ENCODE measurements around the gene UBR4.

The UBR4 gene

GRCh38 chr1:19121192-19121591, 88.9 kb downstream of the UBR4 start:
- Histone ChIP-seq H3K56ac (ENCODE audit: low read length) (no peak overlapping the region), H3K79me2 (ENCODE audit: control insufficient read depth, insufficient read depth, low read length) (no peaks in the 10 kb centered on the region), H3K79me1 (ENCODE audit: low read length) (no peaks in the 10 kb centered on the region), H3K18ac (ENCODE audit: low read length) (no peak overlapping the region), H3K27me3 (ENCODE audit: insufficient read depth, low read length, poor library complexity) (no peaks in the 10 kb centered on the region), H3K4ac (ENCODE audit: low read depth, low read length) (no peak overlapping the region), H2AK5ac (ENCODE audit: low read length) (no peak overlapping the region), H3K4me3 (ENCODE audit: low read length) (no peak overlapping the region), H2BK5ac (ENCODE audit: low read length) (no peak overlapping the region), H2BK15ac (replicated peaks; ENCODE audit: low read depth) (no peak overlapping the region), H3K27ac (ENCODE audit: low read depth, low read length) (no peak overlapping the region), H3K4me2 (ENCODE audit: low read length) (no peak overlapping the region), H3K23ac (ENCODE audit: low read length) (no peak overlapping the region), H3K4me1 (ENCODE audit: control insufficient read depth, low read depth, low read length) (no peaks in the 10 kb centered on the region), H3K9ac (ENCODE audit: low read length) (no peak overlapping the region), H2BK120ac (ENCODE audit: low read depth, low read length) (no peak overlapping the region), H3K36me3 (ENCODE audit: control insufficient read depth, insufficient read depth, low read length) (peaks cover 63% of the 10 kb centered on the region), H4K5ac (ENCODE audit: low read length) (no peak overlapping the region), H4K8ac (ENCODE audit: low read depth, low read length) (no peak overlapping the region)
- no peak for DNase-seq
- no CpG with 5 or more reads among the region's 7 CpGs for WGBS (ENCODE audit: extremely low coverage, insufficient coverage, low lambda C conversion rate)

- H4K5ac ChIP-seq (ENCODE audit: low read length) = no peak overlapping the region
- DNase-seq = no peak
- H2BK15ac ChIP-seq (replicated peaks; ENCODE audit: low read depth) = no peak overlapping the region
- no peak overlapping the region for H2AK5ac ChIP-seq (ENCODE audit: low read length)
- no peak overlapping the region for H2BK5ac ChIP-seq (ENCODE audit: low read length)
- H3K23ac ChIP-seq (ENCODE audit: low read length) = no peak overlapping the region
- H3K9ac ChIP-seq (ENCODE audit: low read length) = no peak overlapping the region
- H3K4me2 ChIP-seq (ENCODE audit: low read length) = no peak overlapping the region
- no peaks in the 10 kb centered on the region for H3K79me1 ChIP-seq (ENCODE audit: low read length)
- no peaks in the 10 kb centered on the region for H3K27me3 ChIP-seq (ENCODE audit: insufficient read depth, low read length, poor library complexity)
- no peaks in the 10 kb centered on the region for H3K79me2 ChIP-seq (ENCODE audit: control insufficient read depth, insufficient read depth, low read length)
- H3K56ac ChIP-seq (ENCODE audit: low read length) = no peak overlapping the region
- no peaks in the 10 kb centered on the region for H3K4me1 ChIP-seq (ENCODE audit: control insufficient read depth, low read depth, low read length)
- H3K4ac ChIP-seq (ENCODE audit: low read depth, low read length) = no peak overlapping the region
- WGBS (ENCODE audit: extremely low coverage, insufficient coverage, low lambda C conversion rate) = no CpG with 5 or more reads among the region's 7 CpGs
- no peak overlapping the region for H4K8ac ChIP-seq (ENCODE audit: low read depth, low read length)
- no peak overlapping the region for H3K18ac ChIP-seq (ENCODE audit: low read length)
- no peak overlapping the region for H2BK120ac ChIP-seq (ENCODE audit: low read depth, low read length)
- no peak overlapping the region for H3K27ac ChIP-seq (ENCODE audit: low read depth, low read length)
- H3K36me3 ChIP-seq (ENCODE audit: control insufficient read depth, insufficient read depth, low read length) = peaks cover 56% of the 10 kb centered on the region
- H3K4me3 ChIP-seq (ENCODE audit: low read length) = no peak overlapping the region
Observed at GRCh38 chr1:19120070-19120469, 90.0 kb downstream of the UBR4 start.

- Histone ChIP-seq H3K4me2 (ENCODE audit: low read length) (no peak overlapping the region), H2AK5ac (ENCODE audit: low read length) (no peak overlapping the region), H3K27me3 (ENCODE audit: insufficient read depth, low read length, poor library complexity) (no peaks in the 10 kb centered on the region), H2BK120ac (ENCODE audit: low read depth, low read length) (no peak overlapping the region), H3K18ac (ENCODE audit: low read length) (no peak overlapping the region), H3K23ac (ENCODE audit: low read length) (no peak overlapping the region), H3K4me1 (ENCODE audit: control insufficient read depth, low read depth, low read length) (no peaks in the 10 kb centered on the region), H2BK5ac (ENCODE audit: low read length) (no peak overlapping the region), H3K4ac (ENCODE audit: low read depth, low read length) (no peak overlapping the region), H3K27ac (ENCODE audit: low read depth, low read length) (no peak overlapping the region), H3K79me2 (ENCODE audit: control insufficient read depth, insufficient read depth, low read length) (no peaks in the 10 kb centered on the region), H2BK15ac (replicated peaks; ENCODE audit: low read depth) (no peak overlapping the region), H3K9ac (ENCODE audit: low read length) (no peak overlapping the region), H3K56ac (ENCODE audit: low read length) (no peak overlapping the region), H4K8ac (ENCODE audit: low read depth, low read length) (no peak overlapping the region), H3K36me3 (ENCODE audit: control insufficient read depth, insufficient read depth, low read length) (peaks cover 49% of the 10 kb centered on the region), H3K4me3 (ENCODE audit: low read length) (no peak overlapping the region), H4K5ac (ENCODE audit: low read length) (no peak overlapping the region), H3K79me1 (ENCODE audit: low read length) (no peaks in the 10 kb centered on the region)
- no peak for DNase-seq
- WGBS (ENCODE audit: extremely low coverage, insufficient coverage, low lambda C conversion rate) = no CpG with 5 or more reads among the region's 6 CpGs
Observed at GRCh38 chr1:19115082-19115808, 94.8 kb downstream of the UBR4 start.

GRCh38 chr1:19113697-19114092, 96.4 kb downstream of the UBR4 start:
- H3K27ac ChIP-seq (ENCODE audit: low read depth, low read length) = no peak overlapping the region
- peak; percentile 86 for DNase-seq
- no peak overlapping the region for H3K23ac ChIP-seq (ENCODE audit: low read length)
- no peak overlapping the region for H2BK5ac ChIP-seq (ENCODE audit: low read length)
- H4K5ac ChIP-seq (ENCODE audit: low read length) = no peak overlapping the region
- H3K4me3 ChIP-seq (ENCODE audit: low read length) = no peak overlapping the region
- H2AK5ac ChIP-seq (ENCODE audit: low read length) = no peak overlapping the region
- H3K79me1 ChIP-seq (ENCODE audit: low read length) = no peaks in the 10 kb centered on the region
- no peaks in the 10 kb centered on the region for H3K27me3 ChIP-seq (ENCODE audit: insufficient read depth, low read length, poor library complexity)
- H2BK120ac ChIP-seq (ENCODE audit: low read depth, low read length) = no peak overlapping the region
- H2BK15ac ChIP-seq (replicated peaks; ENCODE audit: low read depth) = no peak overlapping the region
- no peak overlapping the region for H3K9ac ChIP-seq (ENCODE audit: low read length)
- H4K8ac ChIP-seq (ENCODE audit: low read depth, low read length) = no peak overlapping the region
- H3K36me3 ChIP-seq (ENCODE audit: control insufficient read depth, insufficient read depth, low read length) = peaks cover 43% of the 10 kb centered on the region
- WGBS (ENCODE audit: extremely low coverage, insufficient coverage, low lambda C conversion rate) = no CpG with 5 or more reads among the region's 4 CpGs
- no peak overlapping the region for H3K18ac ChIP-seq (ENCODE audit: low read length)
- no peak overlapping the region for H3K56ac ChIP-seq (ENCODE audit: low read length)
- no peak overlapping the region for H3K4me2 ChIP-seq (ENCODE audit: low read length)
- H3K79me2 ChIP-seq (ENCODE audit: control insufficient read depth, insufficient read depth, low read length) = no peaks in the 10 kb centered on the region
- H3K4me1 ChIP-seq (ENCODE audit: control insufficient read depth, low read depth, low read length) = no peaks in the 10 kb centered on the region
- H3K4ac ChIP-seq (ENCODE audit: low read depth, low read length) = no peak overlapping the region

- Histone ChIP-seq H3K4me1 (ENCODE audit: control insufficient read depth, low read depth, low read length) (no peaks in the 10 kb centered on the region), H3K36me3 (ENCODE audit: control insufficient read depth, insufficient read depth, low read length) (peaks cover 43% of the 10 kb centered on the region), H2BK5ac (ENCODE audit: low read length) (no peak overlapping the region), H3K4me3 (ENCODE audit: low read length) (no peak overlapping the region), H3K9ac (ENCODE audit: low read length) (no peak overlapping the region), H2BK120ac (ENCODE audit: low read depth, low read length) (no peak overlapping the region), H3K23ac (ENCODE audit: low read length) (no peak overlapping the region), H3K18ac (ENCODE audit: low read length) (no peak overlapping the region), H4K8ac (ENCODE audit: low read depth, low read length) (no peak overlapping the region), H3K27me3 (ENCODE audit: insufficient read depth, low read length, poor library complexity) (no peaks in the 10 kb centered on the region), H3K56ac (ENCODE audit: low read length) (no peak overlapping the region), H3K27ac (ENCODE audit: low read depth, low read length) (no peak overlapping the region), H3K4ac (ENCODE audit: low read depth, low read length) (no peak overlapping the region), H2AK5ac (ENCODE audit: low read length) (no peak overlapping the region), H3K4me2 (ENCODE audit: low read length) (no peak overlapping the region), H2BK15ac (replicated peaks; ENCODE audit: low read depth) (no peak overlapping the region), H3K79me1 (ENCODE audit: low read length) (no peaks in the 10 kb centered on the region), H4K5ac (ENCODE audit: low read length) (no peak overlapping the region), H3K79me2 (ENCODE audit: control insufficient read depth, insufficient read depth, low read length) (no peaks in the 10 kb centered on the region)
- DNase-seq = no peak
- WGBS (ENCODE audit: extremely low coverage, insufficient coverage, low lambda C conversion rate) = no CpG with 5 or more reads among the region's 7 CpGs
Observed at GRCh38 chr1:19112891-19113696, 97.0 kb downstream of the UBR4 start.

Data from mesendoderm (in vitro differentiated cells).